GM19463 (cell line): ENCODE measurements around the gene ERN1.

ENCODE experiments used
- ATAC-seq: cut with Tn5 transposase; IDR thresholded peaks from one replicate; pipeline ENCODE4 v1.9.1; 2021; ENCODE audit warnings: mild to moderate bottlenecking, moderate library complexity; ENCODE audit not compliant: unreplicated experiment

Gene ERN1

GRCh38 chr17:64139542-64139941 lies 9.6 kb upstream of the ERN1 start:
- no peak for ATAC-seq

- no peak for ATAC-seq
Observed at GRCh38 chr17:64138441-64138840, 8.5 kb upstream of the ERN1 start.

- ATAC-seq: no peak
Observed at GRCh38 chr17:64135000-64135399, 5.1 kb upstream of the ERN1 start.

GRCh38 chr17:64134216-64134970 lies 4.4 kb upstream of the ERN1 start:
- no peak for ATAC-seq

- no peak for ATAC-seq
Observed at GRCh38 chr17:64133546-64134215, 3.7 kb upstream of the ERN1 start.

GRCh38 chr17:64131606-64132270 lies 1.8 kb upstream of the ERN1 start:
- no peak for ATAC-seq

- ATAC-seq: peak; percentile 20
Observed at GRCh38 chr17:64130559-64131001, 636 bp upstream of the ERN1 start.

- ATAC-seq: no peak
Observed at GRCh38 chr17:64129515-64129764, 504 bp downstream of the ERN1 start.

GRCh38 chr17:64128787-64129514 lies 993 bp downstream of the ERN1 start:
- ATAC-seq: no peak

GRCh38 chr17:64126918-64127317 lies 3.0 kb downstream of the ERN1 start:
- ATAC-seq: no peak

- ATAC-seq: no peak
Observed at GRCh38 chr17:64125937-64126336, 4.0 kb downstream of the ERN1 start.

GRCh38 chr17:64124609-64125008 lies 5.3 kb downstream of the ERN1 start:
- no peak for ATAC-seq

GRCh38 chr17:64123114-64123513 lies 6.8 kb downstream of the ERN1 start:
- no peak for ATAC-seq

- peak; percentile 81 for ATAC-seq
Observed at GRCh38 chr17:64120972-64121786, 8.8 kb downstream of the ERN1 start.

- no peak for ATAC-seq
Observed at GRCh38 chr17:64120159-64120810, 9.7 kb downstream of the ERN1 start.

- ATAC-seq: no peak
Observed at GRCh38 chr17:64117981-64118979, 11.7 kb downstream of the ERN1 start.

- ATAC-seq: no peak
Observed at GRCh38 chr17:64115822-64116534, 14.0 kb downstream of the ERN1 start.

- no peak for ATAC-seq
Observed at GRCh38 chr17:64115043-64115698, 14.8 kb downstream of the ERN1 start.
